Activated CD4-positive, CD25-positive, alpha-beta regulatory T cell treated with anti-CD3 and anti-CD28 coated beads, Interleukin-2, amount 50 U/mL, for 24 hours (primary cell): ENCODE measurements around the gene NDUFA11.

ENCODE experiments used
- ATAC-seq, 2 donors: fragments of 150-1000 bp; cut with Tn5 transposase; one replicate each; pipeline ENCODE4 v1.10.0; 2021; ENCODE audit warnings: mild to moderate bottlenecking in 1 of 2, moderate library complexity in 1 of 2

NDUFA11 gene

DNA sequence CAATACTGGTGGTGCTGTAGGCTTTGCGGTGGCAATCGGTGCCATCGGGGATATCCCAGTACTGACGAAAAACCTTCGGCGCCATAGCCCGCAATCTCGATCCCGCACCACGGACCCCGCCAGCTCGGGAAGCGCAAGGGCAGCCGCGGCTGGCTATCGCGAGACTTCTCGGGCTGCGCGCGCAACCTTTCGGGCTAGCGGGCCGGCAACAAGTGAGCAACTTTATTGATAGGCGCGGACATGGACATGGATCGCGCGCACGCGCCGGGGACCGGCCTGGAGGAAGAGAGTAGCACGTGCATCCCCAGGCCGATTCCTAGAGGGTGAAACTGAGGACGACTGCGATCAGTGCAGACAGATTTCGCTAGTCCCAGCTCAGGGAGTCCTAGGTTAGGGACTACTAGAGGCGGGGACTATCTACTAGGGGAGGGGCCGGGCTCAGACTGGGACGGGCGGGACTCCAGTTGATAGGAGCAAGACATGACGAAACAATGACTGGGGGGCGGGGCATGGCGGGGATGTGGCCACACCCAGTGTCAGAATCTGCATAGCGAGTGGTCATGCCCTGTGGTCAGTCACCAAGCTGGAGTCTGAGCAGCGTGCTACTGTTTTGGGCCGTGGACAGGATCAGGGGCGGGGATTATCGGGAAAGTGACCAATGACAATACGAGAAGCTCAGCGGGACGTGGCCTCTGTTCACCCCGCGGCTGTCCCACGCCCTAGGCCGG is at the start of gene NDUFA11:
Gene NDUFA11 (minus strand): TSS at position 167 of the 728 bp plus-strand sequence. CDS start 82 bp downstream, at position 85.
- peak; percentile 47 to 50 for ATAC-seq

GRCh38 chr19:5953030-5953589 is 49.5 kb upstream of the NDUFA11 start:
- ATAC-seq: no peak

DNA sequence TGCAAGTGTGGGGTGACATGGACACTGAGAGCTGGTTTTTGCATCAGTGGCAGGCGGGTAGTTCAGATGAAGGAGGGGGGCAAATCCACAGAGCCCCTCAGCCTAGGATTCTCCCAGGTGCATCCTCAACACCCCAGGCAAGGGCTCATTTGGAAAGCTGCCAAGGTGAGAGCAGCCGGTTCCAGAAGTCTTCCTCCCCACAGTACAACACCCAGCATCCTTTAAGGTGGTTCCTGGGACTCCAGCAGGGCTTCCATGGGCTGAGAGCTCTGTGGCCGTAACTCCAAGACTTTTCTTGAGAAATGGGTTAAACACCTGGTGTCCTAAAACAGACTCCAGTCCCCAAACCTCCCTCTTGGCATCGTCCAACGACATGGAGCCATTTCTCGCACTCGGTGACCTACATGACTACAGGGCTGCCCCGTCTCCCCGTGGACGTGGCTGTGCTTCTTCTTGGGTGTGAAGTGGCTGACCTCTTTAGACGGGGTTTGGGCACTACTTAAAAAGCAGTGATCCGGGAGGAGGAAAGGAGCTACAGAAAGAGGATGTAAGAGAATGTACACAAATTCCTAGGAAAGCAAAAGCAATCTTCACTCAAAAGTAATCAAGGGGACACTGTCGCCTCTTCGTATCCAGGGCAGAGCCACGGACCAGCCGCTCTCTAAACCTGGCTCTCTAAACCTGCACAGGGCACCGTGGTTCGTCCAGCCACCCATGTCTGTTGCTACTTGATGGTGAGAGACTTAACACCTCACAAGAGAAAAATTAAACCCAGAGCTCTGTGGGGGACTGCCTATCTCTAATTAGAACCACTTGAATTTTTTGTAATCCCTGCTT is 48.8 kb upstream of the NDUFA11 start:
- no peak for ATAC-seq

DNA sequence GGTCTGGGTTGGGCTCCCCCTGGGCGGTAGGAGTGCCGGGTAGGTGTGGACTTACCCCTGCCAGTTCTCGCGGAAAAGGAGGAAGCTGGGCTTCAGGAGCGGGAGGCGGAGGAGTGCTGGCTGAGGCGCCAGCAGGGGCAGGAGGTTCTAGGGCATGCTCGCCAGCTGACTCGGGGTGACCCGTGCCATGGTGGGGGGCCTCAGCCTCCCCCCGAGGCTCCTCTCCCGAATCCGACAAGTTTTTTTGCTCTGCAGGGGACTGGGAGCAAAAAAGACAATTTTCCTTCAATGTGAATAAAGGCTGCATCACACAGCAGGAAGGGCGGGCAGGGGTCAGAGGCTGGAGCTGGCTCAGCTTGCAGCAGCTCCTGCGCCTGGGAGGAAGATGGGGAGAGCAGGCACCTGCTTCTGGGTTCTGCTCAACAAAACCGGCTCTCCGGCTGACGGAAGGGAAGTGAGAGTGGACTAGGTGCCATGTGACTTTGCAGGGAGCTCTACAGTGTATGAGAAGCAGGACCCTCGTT is 47.8 kb upstream of the NDUFA11 start:
- ATAC-seq: no peak

DNA sequence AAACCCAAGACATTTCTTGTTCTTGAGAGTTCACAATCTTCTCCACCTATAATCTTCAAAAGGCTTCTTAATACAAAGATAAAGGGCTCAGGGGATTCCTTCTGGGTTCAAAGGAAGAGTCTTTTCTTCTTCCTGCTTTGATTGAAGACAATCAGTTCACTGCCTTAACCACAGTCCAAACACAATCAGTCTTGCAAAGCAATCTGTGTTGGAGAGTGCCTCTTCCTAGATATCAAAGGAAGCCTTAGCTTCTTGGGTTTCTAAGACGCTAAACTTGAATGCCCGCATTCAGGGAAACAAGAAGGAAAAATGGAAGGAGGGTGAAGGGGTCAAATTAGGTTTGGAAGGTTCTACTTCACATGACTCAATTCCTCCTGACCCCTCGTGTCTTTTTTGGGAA is 47.2 kb upstream of the NDUFA11 start:
- ATAC-seq: no peak

DNA sequence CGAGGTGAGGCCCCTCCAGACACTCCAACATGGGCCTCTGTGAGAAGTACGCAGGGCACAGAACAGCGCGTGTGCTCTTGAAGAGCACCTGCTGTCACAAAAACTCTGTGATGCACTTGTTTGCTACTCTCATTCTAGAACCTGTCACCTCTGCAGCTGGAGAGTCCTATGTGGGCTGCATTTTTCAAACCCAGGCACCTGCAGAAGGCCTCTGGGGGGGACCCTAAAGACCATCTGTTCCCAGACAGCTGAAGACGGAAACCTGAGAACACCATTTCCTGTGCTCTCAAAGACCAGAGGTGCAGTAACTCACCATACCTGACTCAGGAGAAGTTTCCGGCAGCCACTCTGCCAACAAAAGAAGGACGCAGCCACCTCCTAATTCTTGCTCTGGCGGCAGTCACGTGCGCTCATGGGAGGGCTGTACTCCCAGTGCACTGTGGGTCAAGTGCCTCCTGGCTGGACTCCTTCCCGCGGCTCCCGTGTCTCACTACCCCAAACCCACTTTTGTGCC is 46.3 kb upstream of the NDUFA11 start:
- peak; percentile 58 to 76 for ATAC-seq

DNA sequence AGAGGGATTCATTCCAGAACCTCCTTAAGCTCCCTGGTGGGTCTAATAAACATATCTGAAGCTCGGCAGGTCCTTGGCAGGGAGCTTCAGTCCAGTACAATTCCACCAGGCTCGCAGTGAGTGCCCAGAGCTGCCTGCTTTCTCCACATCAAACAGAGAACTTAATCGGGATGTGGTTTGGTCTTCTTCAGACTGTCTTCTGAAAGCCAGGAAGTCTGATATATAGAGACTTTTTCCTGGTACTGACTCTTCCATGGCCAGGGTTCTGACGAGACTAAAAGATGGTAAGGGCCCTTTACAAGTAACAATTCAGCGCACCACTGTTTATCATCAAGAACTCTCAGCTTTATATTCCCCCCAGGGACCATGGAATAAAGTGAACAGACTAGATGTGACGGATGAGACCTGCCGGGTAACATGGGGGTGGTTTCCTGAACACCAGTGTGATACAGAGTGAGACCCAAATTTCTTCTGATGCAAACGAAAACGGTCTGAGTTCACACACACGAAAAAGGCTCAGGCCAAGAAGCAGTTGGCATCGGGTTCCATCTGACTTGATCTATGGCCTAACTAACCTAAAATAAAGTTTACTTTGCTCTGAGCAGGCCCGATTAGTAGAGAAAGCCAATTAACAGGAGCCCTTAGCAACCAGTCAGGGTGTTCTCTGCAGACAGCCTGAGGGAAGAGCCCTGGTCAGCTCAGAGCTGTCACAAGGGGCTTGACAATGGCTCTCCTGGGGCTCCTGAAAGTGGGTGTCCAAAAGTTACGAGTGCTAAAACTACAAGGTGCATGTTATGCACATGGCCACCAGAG is 45.4 kb upstream of the NDUFA11 start:
- peak in 1 of 2 donors; percentile 48 for ATAC-seq

DNA sequence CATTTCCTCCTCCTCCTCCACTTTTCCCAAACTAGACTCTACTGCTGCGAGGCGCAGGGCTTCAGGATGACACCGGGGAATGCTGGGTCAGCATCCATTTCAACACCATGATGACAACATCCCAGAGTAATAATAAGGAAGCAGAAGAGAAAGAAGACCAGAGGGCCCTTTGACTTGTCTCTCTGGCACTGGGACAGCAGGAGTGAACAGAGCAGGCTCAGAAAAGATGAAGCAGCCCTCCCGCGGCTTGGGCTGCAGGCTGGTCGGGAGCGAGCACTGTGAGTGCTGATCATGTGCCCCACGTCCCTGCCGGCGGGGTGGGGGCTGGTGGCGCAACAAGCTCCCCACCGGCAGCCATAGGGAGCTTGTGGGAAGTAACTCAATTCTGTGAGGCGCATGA is 43.8 kb upstream of the NDUFA11 start:
- no peak for ATAC-seq

DNA sequence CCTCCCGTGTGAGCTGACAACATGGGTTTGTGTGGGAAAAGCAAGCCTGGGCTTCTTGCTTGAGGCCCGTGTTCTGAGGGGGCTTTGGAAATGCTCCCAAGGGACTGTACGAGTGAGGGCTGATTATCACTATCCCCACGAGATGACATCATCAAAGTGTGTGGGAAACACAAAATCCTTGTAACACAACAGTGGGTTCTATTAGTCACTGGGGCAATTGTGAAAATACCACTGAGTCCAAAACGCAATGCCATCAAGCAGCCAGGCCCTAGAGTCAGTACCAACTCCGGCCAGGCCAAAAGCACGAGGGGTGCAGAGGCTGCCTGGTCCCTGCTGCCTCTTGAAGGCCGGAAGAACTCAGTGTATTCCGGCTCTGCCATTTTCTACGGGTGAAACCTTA is 40.0 kb upstream of the NDUFA11 start:
- ATAC-seq: peak in 1 of 2 donors; percentile 38

- ATAC-seq: no peak
These were observed 39.5 kb upstream of the NDUFA11 start for GRCh38 chr19:5943045-5943444.

DNA sequence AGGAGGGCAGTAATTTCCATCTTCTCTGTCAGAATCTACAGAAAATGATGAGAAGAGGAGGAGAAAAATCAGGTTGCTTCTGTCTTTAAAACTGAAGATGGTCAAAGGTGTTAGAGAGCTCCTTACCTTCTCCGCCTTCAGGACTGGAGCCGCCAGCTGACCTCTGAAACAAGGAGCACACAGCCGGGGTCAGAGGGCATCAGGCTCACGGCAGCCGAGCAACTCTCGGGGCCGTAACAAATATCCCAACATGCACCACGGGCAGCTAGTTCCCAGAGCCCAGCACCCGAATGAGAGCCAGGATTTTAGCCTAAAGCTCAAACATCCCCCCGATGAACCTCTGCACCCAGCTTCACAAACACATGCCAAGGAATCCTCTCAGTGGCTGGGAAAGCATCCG is 38.1 kb upstream of the NDUFA11 start:
- no peak for ATAC-seq

DNA sequence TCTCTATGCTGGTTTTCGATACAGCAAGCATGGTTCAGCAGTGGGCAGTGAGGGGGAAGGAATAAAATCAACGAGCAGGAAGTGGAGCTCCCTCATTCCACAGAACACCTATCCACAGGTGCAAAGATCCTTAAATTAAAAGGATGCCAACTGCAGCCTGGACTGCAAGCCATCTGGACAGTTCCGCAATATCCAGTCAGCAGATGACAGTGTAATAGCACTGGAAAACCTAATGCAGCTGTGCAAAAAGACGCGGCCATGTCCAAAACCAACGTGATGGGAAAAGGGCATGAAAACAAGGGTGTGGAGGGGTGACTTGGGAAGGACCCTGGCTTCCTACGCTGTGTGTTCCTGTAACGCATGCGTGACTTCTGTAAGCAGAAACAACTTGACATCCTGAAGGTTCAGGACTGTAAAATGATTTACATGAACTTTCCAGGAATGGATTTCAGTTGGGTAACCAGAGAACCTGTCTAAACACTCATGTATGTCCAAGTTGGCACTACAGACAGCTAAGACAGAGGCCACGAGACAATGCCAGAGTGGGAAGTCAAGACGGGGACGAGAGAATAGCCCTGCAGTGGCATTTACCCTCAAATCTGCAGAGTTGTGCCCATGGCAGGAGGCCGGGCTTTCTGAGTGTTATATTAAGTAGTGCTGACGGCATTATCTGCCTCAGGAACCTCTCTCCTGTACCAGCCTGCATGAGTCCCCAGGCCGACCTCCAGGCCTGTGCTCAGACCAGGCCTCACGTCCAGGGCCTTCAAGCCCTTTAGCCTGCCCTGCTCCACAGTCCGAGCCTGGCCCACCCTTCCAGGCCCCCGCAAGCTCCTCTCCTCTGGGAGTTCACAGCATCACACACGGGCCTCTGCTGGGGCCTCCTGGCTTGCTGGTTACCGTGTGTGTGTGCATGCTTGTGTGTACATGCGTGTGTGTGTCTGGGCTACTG is 36.9 kb upstream of the NDUFA11 start:
- ATAC-seq: no peak

DNA sequence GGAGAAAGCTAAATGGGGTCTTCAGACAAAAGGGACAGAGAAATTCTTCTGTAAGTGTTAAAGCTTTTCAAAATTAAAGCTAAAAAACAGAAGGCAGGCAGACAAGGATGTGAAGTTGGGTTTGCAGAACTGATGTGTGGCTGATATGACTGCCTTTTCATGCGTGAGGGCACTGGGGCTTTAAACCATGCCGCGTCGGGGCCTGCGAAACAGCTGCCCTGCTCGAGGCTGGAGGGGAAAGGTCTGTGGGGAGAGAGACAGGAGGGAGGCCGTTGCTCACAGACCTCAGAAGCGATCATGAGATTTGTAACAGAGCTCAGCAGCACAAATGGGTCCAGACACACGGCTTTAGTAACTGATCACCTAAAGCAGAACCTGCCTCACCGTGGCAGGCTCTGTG is 34.0 kb upstream of the NDUFA11 start:
- ATAC-seq: no peak

GRCh38 chr19:5936292-5936592 is 32.7 kb upstream of the NDUFA11 start:
- no peak for ATAC-seq

DNA sequence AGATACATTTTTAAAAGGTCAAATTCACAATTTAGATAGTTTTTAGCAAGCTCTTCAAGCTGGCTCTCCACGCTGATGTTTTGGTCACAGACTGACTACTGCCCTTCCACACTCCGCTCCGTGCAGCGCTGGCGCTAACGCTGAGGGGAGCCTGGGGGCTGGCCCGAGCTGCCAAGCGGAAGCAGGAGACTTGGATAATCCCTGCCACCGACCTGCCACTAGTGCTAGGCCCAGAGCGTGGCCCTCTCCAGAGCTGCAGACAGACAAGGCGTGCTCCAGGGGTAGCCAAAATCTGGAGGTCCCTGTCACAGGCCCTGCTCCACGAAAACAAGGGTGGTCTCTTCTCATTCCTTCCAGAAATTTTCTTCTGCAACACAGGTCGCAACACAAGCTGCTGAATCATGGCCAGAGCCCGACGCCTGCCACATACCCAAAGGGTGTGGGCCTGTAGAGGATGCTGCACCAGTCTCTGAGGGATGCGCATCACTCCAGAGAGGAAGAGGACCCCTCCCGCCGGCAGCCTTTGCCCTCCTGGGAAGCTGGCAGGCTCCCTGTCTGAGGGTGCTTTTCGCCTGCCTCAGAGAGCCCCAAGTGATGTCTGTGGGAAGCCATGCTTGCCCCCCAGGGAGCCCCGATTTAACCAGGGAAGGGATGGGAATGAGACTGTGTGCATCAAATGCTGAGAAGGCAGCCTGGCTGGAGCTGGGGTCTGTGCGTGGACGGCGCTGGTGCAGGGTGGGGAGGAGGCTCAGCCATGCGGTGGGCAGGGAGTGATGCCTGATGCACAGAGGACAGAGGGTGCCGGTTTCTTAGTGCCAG is 32.1 kb upstream of the NDUFA11 start:
- no peak for ATAC-seq

DNA sequence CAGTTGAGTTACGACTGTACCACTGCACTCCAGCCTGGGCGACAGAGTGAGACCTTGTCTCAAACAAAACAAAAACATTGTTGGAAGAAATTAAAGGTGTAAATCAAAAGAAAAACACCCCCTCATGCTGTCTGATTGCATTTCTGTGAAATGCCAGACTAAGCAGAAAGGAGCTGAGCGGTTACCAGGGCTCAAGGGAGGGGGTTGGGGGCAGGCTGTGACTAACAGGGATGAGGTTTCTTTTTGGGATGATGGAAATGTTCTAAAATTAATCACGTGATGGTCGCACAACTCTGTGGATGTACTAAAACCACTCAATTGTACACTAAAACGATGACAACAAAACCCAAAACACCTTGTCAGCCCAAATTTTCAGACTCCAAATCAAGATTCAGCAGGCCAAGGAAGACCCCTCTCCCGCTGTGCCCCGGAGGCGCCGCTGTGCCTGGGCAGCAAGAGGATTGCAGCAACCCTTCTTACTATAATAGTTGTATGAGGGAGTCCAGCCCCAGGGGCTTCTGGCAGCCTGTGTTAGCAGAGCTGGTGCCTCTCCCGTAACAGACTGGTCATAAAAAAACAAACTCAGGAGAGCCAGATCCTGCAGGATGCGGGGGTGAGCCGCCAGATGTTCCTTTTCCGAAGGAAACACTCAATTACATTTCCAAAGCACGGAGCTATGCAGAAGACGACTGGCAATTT is 31.3 kb upstream of the NDUFA11 start:
- ATAC-seq: no peak

GRCh38 chr19:5934069-5934401 is 30.4 kb upstream of the NDUFA11 start:
- no peak for ATAC-seq

GRCh38 chr19:5933391-5934068 is 29.9 kb upstream of the NDUFA11 start:
- ATAC-seq: no peak

DNA sequence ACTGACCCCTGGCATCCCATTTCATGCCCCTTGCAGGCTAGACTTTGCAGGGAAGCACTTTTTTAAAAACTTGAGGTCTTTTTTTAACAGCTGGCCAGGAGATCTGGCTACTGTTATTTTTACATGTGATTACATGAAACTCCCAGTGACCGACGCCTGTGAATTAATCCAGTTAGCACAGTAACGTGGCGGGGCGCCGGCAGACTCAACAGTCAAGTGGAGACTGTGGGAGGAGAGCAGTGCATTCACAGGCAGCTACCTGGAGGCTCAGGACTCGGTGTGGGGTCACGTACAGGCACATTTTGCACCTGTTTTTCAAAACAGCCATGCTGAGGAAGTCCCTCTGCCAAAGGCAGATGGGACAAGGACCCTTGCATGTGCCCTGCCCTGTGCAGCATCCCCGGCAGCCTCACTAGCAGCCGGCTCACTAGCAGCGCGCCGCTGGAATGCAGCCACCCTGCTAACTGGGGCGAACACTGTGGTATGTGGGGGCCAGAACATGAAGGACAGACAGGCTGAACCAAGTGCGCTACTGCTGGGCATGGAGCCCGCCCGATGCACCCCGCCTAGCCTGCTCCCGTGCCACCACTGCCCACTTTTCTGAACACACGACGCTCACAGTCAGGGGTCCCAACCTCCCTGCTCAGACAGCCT is 29.1 kb upstream of the NDUFA11 start:
- ATAC-seq: no peak
